Fibroblast of the aortic adventitia (primary cell): ENCODE data around the gene ST6GALNAC3. TPM values are rescaled to one million over a fixed set of nuclear protein-coding genes. Genes with fewer than 3 reads are reported as not detected.
A peak's percentile ranks its signal among the peaks of the same experiment; 100 is the strongest.

Experiments
- DNase-seq: peaks from one replicate; pipeline ENCODE4 v3.0.0-alpha.2; 2010; ENCODE audit warnings: low read depth
- H3K4me3 ChIP-seq: 2 replicates; pipeline ENCODE4 v1.5.1; 2011; ENCODE audit warnings: low read depth, mild to moderate bottlenecking, control low read depth, low read length, moderate library complexity
- total RNA-seq: library from RNA; depleted of rRNA; stranded (reverse); fragments of >200 nt; gene quantifications from 2 replicates; pipeline ENCODE4 v1.2.3, GENCODE V29; 2012; ENCODE audit warnings: low replicate concordance
- TF ChIP-seq, protein P1 (sequence below): IDR thresholded peaks from 2 replicates; pipeline ENCODE4 v1.5.1; 2011; ENCODE audit warnings: mild to moderate bottlenecking, low read length, control low read depth, inconsistent platforms; ENCODE audit not compliant: insufficient read depth

ST6GALNAC3 gene
- total RNA-seq, 1 donor: 3.1 TPM

DNA sequence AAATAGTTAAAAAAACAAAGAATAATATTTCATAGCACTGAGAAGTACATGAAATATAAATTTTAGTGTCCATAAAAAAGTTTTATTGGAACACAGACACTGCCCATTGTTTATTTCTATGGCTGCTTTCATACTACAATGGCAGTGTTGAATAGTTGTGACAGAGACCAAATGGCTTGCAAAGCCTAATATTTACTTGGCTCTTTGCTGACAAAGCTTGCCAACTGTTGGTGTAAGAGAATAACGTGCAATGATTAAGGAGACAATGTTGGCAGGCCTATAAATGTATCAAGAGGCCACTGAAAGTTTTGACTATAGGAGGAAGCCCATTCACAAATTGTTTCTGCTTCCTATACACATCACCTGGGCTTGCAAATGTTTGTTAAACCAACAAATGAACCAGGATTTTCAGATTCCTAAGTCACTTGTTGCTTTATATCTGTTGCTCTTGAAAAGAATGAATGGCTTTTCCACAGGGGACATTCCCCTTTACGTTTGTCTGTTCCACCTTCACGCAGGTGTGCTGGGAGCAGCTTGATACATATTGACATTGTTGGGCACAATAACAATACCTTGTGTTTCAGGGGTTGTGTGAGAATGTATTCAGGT is 5.5 kb upstream of the ST6GALNAC3 start:
- no peak overlapping the region for H3K4me3 ChIP-seq
- DNase-seq: peak; percentile 18
- TF ChIP-seq, protein P1, sequence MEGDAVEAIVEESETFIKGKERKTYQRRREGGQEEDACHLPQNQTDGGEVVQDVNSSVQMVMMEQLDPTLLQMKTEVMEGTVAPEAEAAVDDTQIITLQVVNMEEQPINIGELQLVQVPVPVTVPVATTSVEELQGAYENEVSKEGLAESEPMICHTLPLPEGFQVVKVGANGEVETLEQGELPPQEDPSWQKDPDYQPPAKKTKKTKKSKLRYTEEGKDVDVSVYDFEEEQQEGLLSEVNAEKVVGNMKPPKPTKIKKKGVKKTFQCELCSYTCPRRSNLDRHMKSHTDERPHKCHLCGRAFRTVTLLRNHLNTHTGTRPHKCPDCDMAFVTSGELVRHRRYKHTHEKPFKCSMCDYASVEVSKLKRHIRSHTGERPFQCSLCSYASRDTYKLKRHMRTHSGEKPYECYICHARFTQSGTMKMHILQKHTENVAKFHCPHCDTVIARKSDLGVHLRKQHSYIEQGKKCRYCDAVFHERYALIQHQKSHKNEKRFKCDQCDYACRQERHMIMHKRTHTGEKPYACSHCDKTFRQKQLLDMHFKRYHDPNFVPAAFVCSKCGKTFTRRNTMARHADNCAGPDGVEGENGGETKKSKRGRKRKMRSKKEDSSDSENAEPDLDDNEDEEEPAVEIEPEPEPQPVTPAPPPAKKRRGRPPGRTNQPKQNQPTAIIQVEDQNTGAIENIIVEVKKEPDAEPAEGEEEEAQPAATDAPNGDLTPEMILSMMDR: no peak

DNA sequence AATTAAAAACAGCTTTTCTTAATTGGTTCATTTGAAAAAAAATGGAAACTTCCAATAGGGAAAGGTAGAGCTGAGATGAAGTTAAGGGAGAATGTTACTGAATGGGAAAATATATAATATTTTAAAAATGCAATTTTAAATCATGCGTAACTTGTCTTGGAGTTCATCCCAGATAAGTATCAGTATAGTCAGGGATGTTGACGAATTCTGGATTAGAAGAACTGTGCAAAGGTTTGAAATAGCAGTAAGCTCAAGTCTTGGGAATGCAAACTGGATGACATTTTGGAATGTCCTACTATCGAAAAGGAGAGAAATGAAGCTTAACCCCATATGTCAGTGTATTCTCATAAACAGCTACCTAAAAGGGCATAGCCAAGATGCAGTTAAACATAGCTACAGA is 4.0 kb upstream of the ST6GALNAC3 start:
- no peak for DNase-seq
- TF ChIP-seq, protein P1: no peak

DNA sequence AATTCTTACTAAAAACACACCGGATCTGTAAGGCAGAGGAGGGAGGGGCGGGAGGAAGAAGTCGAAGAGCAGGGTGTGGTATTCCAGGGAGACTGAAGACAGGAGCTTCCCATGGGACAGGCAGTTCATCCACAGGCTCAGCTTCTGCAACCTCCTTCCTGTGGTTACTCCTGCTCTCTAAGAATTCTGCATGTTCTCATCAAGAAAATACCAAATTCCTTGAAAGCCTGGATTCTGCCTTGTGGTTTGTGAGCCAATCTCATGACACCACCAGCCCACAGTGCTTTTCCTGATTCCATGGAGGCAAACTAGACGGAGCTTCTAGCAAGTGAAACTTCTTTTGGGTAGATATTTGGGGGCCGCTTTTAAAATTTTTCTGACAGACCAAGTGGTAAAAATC is 1.1 kb upstream of the ST6GALNAC3 start:
- DNase-seq: peak; percentile 25
- TF ChIP-seq, protein P1: no peak
- H3K4me3 ChIP-seq: no peak overlapping the region

More for the DNA sequence above, 4.0 kb upstream of the ST6GALNAC3 start:
- no peak overlapping the region for H3K4me3 ChIP-seq

DNA sequence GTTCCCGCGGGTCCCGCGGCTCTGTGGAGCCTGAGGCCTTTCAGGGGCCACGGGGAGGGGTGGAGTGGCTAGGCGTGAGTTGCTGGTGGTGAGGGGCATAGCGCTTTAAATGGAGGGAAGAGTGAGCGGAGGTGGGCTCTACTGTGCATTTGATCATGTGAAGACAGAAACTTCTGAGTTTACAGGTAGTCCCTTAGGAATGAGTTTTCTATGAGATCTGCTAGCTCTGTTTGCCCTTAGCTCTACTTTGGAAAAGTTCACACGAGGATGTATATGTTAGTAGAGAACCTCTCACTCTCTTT is 593 bp downstream of the ST6GALNAC3 start:
- H3K4me3 ChIP-seq: peak overlapping the region; percentile 70
- DNase-seq: no peak
- TF ChIP-seq, protein P1: no peak

DNA sequence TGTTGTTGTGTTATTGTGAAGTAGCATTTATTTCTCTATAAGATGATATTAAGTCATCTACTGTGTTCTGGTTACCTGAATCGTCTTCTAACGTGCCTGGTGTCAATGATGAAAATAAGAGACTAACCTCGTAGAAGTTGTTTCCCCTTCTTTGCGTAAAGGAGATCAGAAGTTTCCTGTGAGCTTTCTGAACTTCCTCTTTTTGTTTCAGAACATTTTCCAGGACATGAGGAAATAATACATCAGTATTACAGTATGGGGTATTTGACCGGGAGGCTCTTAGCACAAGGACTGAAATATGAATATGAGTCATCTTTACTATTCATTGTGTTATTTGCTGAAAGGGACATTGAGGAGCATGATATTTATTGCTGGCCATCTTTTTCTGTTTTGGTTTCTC is 1.3 kb downstream of the ST6GALNAC3 start:
- DNase-seq: no peak
- H3K4me3 ChIP-seq: no peak overlapping the region
- TF ChIP-seq, protein P1: no peak

DNA sequence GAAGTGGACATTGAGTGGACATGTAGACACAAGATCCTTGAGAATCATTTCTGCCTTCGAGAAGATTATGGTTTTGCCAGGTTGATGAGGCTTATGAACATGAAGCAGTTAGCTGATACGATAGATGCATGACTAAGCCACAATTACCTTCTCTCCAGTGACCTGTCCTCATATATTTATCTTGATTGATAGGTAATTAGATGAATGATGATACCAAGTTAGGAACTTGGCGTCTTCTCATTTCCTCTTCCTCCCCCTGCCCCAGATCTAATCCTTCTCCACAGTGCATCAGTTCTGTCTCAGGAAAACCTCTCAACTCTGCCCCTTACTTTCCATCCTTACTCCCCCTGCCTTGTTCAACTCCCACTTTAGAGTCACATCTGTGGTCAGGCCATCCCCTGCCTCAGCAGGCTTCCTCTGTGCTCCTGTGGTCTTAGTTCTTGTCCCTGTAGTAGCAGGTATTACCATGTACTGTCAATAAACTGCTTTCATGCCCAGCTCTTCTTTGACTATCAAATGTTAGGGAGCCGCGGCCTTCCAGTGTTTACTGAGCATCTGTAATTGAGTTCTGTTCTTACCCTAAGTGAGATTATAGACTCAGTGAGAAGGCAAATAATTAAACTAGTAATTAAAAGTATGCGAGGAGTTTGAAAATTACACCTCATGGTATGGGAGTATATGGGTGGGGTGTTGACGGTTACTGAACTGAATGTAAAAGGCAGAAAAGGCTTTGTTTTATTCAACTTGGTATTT is 5.1 kb downstream of the ST6GALNAC3 start:
- H3K4me3 ChIP-seq: no peak overlapping the region
- DNase-seq: no peak
- TF ChIP-seq, protein P1: no peak
